Activated T-helper 1 cell treated with anti-CD3 and anti-CD28 coated beads, Interleukin-2, amount 50 U/mL, for 16 hours (primary cell): ENCODE measurements around the gene EFNA4.

Source experiments
- DNase-seq, 2 donors: peaks; one replicate each; pipeline ENCODE4 v3.0.0-alpha.2; 2020; ENCODE audit warnings: low read depth in 1 of 2, low spot score in 1 of 2

EFNA4 gene

DNA sequence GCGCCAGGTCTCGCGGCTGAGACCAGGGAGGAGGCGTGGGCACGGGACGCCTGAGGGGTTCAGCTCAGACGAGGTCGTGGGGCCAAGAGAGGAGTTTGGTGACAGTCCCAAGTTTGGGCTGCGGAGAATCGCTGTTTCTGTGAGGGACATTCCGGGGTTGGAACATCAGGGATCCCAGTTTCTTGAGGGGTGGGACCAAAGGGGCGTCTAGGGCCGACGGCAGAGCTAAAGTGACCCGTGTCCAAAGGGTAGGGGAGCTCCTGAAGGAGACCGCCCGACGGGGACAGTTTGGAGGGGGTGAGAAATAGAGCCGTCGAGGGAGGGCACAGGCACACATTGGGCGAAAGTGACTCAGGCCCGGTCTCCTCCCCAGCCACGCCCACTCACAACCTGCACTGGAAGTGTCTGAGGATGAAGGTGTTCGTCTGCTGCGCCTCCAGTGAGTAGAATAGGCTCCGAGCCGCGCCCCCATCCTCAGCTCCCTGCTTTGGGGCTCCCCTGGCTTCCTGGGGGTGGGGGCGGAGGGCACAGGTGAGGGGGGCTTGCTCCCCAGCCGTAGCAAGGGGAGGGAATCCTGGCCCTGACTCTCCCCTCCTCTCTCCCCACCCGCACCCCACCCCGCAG is 22.1 kb downstream of the EFNA4 start:
- peak; percentile 53 to 62 for DNase-seq

DNA sequence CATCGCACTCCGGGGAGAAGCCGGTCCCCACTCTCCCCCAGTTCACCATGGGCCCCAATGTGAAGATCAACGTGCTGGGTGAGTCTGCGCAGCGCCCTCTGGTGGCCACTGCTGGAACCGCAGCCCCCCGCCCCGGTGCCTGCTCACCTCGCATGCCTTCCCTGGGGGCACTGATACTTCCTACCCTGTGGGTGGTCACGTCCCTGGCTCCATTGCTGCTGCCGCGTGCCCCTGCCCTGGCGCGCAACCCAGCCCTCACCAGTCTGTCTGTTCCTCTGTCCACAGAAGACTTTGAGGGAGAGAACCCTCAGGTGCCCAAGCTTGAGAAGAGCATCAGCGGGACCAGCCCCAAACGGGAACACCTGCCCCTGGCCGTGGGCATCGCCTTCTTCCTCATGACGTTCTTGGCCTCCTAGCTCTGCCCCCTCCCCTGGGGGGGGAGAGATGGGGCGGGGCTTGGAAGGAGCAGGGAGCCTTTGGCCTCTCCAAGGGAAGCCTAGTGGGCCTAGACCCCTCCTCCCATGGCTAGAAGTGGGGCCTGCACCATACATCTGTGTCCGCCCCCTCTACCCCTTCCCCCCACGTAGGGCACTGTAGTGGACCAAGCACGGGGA is 22.7 kb downstream of the EFNA4 start:
- DNase-seq, result peak; percentile 71 to 75

DNA sequence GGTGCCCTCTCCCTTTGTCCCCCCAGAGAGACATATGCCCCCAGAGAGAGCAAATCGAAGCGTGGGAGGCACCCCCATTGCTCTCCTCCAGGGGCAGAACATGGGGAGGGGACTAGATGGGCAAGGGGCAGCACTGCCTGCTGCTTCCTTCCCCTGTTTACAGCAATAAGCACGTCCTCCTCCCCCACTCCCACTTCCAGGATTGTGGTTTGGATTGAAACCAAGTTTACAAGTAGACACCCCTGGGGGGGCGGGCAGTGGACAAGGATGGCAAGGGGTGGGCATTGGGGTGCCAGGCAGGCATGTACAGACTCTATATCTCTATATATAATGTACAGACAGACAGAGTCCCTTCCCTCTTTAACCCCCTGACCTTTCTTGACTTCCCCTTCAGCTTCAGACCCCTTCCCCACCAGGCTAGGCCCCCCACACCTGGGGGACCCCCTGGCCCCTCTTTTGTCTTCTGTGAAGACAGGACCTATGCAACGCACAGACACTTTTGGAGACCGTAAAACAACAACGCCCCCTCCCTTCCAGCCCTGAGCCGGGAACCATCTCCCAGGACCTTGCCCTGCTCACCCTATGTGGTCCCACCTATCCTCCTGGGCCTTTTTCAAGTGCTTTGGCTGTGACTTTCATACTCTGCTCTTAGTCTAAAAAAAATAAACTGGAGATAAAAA is 23.5 kb downstream of the EFNA4 start:
- no peak for DNase-seq

DNA sequence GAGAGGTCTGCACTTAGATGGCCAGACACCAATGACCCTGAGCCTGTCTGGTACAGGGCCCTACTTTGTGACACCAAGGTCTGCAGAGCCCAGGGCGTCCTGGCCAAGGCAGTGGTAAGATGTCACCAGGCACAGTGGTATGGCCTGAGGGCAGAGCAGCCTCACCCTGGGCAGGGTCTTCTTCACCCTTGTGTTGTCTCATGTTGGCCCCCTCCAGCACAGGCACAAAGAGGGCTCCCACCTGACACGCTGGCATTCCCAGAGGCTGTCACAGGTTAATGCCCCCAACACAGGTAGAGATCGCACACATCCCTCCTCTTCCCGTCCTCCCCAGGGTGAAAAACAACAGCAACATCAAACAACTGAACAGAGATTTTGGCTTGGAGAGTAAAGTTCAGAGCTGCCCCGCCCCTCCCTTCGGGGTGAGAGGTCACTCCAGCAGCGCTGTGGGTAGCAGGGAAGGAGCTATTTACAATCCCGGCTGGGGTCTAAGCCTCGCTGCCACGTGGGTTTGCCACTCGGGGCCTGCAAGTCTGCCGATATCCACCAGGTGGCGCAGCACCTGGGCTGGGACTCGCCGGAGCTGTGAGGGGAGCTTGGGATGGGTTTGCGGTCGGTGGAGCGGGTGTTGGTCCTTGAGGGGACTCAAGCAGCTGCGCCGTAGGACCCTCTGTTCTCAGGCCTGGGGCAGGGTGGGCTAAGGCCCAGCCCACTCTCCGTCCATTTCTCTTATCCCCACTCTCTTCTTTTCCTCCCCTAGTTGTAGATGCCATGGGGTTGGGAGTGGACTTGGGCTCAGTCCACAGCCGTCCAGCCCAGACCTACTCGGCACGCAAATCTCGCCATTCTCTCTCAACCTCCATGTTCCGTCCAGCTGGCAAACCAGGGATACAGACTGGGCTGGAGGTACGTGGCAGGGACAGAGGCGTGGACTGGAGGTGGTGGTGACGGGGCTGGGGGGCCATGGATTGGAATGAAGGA is 27.8 kb downstream of the EFNA4 start:
- DNase-seq, result peak; percentile 67 to 73

DNA sequence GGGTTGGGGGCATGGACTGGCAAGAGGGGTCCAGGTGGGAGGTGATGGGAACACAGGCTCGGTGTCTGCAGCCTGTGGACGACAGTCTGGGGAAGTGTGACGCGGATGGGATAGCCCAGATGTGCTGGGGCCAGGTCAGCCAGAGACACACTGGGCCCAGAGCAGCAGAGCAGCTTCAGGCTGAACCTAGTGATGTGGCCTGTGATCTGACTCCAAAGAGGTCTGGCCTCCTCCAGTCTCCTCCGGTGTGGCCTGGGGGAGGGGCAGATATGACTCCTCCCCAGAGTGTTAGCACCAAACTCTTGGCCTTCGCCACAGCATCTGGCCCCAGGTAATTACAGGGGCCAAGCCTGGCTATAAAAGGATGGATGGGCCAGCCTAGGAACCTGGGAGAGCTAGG is 28.6 kb downstream of the EFNA4 start:
- no peak for DNase-seq

DNA sequence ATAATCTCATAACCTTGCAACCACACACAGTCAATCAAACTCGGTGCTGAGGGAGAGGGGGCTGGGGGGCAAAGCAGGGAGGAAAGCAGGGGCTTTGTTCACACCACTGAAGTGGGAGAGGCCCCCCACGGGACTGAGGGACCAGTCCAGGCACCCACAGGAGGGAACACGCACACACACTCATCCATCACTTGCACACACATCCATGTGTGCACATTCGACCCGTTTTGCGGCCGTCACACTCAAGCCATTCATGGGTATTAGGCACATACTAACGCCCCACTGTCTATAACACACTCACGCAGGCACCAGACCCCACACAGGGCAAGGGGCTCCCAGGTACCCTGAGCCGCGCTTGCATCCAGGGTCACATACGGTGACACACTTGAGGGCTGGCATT is 29.1 kb downstream of the EFNA4 start:
- DNase-seq, result no peak

DNA sequence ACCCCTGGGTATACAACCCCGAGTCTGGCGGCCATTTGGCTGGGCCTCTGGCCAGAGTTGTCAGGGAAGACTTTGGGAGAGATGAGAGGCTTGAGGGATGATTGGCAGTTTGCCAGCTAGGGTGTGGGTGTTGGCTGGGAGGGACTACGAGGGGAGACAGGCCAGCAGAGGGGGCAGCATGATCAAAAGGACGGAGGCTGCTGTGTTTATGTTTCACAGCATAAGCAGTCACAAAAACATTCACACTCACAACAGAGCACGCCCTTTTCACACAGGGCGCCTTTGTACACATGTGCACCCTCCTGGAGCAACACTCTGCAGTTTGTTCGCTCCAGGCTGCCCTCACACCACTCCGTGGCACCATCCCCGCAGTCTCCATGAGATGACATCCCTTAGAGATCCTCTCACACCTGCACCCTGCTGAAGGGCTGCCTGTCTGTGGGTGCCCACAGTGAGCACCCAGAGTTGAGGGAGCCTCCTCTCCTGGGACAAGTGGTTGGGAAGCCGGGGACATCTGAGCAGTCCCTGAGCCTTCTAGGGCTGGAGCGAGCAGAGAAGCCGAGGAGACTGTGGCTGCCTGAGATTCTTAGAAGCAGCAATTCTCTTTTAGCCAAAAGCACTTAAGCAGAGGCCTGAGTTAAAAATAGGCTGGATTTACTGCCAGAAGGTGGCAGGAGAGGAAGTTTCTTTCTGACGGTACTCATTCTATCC is 30.5 kb downstream of the EFNA4 start:
- no peak for DNase-seq

DNA sequence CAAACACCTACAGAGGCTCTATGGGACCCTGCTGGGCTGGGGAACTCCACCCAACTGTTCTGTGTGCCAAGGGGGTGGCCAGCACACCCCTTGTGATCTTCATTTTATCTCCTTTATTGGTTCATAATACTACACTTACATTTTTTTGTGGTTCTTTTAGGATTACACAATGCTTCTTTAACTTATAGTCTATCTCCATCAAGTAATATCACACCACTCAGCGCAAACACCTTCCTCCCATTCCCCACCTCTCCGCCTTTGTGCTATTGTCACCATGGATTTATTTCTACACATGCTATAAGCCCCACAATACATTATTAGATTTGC is 31.0 kb downstream of the EFNA4 start:
- no peak for DNase-seq

DNA sequence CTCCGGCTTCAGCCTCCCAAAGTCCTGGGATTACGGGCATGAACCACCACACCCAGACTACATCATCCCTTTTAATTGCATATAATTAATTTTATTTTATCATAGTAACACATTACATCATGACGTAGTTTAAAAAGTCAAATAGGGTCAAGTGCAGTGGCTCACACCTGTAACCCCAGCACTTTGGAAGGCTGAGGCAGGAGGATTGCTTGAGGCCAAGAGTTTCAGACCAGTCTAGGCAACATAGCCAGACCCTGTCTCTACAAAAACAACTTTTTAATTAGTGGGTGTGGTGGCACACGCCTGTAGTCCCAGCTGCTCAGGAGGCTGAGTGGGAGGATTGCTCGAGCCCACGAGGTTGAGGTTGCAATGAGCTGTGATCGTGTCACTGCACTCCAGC is 35.8 kb downstream of the EFNA4 start:
- no peak for DNase-seq

DNA sequence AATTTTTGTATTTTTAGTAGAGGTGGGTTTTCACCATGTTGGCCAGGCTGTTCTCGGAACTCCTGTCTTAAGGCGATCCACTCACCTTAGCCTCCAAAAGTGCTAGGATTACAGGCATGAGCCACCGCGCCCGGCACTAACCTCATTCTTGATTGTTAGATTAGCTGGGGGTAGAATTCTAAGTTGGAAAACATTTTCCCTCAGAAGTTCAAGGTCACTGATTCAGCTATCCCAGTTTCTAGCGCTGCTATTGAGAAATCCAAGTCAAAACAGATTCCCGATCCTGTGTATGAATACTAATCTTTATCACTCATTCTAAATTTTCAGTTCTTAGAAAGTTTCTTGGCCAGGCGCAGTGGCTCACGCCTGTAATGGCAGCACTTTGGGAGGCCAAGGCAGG is 39.8 kb downstream of the EFNA4 start:
- DNase-seq, result no peak

DNA sequence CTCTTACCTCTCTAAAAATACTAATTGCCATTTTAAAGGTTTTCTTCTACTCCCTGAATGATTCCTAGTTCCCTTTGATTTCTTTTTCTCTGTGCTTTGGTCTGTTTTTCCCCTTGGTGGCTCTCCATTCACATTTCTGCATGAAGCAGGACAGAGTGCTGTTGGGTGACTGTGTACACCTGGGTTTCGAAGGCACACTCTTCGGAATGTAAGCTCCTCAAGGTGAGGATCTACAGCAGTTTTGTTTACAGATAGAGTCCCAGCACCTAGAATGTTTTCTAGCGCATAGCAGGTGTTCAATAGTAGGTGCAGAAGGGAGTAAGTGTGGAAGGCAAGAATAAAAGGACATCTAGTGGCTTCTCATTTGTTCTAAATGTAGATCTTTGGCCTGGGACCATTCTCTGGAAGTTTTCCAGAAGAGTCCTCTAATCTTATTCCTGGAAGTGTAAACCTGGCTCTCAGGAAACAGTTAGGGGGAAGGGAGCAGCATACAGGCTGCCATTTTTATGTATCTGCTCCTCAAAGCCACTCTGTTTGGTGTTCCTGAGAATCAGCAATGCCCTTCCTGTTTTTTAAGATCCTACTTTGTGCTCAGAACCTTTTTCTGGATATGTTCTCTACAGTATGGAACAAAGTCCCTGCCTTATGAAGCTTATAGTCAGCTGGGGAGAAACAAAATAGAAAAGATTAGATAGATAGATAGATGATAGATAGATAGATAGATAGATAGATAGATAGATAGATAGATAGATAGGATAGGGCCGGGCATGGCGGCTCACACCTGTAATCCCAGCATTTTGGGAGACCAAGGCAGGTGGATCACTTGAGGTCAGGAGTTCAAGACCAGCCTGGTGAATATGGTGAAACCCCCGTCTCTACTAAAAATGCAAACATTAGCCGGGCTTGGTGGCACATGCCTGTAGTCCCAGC is 41.3 kb downstream of the EFNA4 start:
- DNase-seq, result no peak

DNA sequence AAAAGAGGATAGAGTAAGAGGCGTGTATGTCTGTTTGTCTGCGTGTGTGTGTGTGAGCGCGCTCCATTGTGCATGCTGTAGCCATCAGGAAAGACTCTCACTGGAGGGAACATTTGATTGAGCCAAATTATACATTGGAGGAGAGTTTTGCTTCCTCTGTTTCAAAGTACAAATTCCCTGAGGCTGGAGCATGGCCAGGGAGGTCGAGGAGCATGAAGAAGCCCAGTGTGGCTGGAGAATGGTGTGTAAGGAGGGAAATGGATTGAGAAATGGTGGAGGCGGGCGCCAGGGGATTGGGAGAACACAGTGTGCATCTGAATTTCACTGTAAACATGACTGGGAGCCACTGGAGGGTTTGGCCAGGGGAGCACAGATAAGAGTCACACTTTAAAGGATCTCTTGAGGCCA is 42.1 kb downstream of the EFNA4 start:
- DNase-seq, result no peak

DNA sequence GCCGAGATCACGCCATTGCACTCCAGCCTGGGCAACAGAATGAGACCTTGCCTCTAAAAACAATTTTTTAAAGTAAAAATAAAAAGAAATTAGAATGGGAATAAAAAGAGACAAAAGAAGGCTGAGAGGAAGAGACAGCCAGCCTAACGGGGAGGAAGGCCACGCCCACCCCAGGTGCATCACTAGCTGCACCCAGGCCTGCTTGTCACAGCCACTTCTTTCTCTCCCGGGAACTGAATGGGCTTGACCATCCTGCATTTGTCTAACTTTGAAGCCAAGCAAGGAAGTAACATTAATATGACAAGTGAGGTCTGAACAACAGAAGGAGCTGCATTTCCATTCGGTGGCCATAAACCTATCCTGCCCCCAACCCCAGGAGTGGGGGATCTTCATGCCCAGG is 43.3 kb downstream of the EFNA4 start:
- DNase-seq, result no peak

DNA sequence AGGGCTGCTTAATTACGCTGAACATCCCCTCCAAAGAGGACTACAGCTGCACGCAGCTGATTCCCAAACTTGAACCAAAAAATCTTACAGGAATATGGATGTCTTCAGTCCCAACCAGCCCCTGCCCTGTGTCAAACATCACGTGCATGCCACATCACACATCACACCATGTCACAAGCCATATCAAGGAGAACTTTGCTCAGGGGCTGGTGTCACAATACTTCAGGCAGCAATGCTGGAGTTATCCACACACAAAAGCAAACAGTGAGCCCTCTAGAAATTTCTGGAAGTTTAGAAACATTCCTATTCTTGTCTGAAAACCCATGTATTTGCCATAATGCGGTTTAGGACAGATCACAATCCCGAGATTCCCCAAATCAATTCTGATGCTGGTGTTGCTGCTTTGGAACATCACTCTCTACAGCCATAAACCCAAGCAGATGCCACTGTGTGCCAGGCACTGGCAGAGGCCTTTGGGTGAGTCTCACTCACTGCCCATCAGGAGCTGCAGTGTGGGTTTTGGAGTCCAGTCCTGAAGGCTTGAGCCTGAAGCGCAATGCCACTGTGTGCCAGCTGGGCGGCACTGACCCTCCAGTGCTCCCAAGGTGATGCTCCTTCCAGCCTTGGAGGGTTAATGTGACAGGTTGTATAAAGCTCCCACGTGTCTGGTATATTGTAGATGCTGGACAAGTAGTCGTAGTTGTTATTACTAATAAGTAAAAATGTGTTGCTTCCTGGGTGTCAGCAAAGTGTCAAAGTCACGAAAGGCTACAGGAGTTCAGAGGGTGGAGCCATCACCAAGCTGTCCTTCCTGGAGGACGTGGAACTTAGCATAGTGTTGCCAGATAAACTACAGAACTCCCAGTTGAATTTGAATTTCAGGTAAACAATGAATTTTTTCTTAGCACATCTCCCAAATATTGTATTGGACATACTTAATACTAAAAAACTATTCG is 44.0 kb downstream of the EFNA4 start:
- no peak for DNase-seq

DNA sequence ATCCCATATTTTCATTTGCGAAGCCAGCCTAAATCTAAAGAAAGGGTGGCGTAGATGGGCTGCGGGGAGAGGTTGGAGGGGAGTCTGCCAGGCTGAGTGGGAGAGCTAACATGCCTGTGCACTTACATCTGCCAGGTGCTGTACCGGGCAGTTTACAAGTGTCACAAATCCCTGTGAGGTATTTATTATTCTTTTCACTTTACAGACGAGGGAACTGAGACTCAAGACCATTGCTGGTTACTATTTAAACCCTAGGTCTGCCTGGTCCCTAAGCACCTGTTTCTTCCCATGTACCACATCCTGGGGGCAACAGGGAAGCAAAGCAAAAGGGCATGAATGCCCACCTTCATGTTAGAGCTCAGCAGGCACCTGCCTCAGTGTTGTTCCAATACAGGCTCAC is 44.8 kb downstream of the EFNA4 start:
- DNase-seq, result no peak

DNA sequence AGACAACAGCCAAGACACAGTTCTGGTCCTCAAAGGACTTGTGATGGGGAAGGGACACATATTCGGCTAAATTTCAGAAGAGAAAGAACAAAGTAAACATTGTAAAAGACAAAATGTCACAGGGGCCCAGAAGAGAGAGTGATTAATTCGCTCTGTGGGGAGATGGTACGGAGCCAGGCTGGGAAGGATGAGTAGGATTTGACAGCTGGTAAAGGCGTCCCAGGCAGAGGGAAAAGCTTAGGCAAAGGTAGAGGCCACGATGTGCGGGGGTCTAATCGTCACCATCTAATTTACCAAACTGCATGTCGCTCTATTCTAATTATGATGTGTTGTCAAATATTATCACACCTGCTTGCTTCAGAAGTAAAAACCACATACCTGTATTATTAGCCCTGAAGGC is 46.8 kb downstream of the EFNA4 start:
- no peak for DNase-seq

DNA sequence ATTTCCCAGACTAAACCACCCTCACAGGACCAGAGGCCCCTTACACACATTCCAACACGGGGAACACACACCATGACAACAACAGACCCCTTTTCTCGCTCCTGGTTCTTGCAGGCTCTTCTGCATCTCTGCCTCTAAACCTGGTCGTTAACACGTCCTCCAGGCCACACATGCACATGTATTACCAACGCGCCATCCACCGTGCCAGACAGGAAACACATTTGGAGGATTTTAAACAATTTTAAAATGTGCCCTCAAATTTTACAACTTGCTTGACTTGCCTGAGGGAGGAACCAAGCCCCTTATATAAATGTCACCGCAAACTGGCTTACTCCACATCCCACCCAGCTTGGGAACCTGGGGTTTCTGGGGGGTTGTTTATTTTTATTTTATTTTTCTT is 47.3 kb downstream of the EFNA4 start:
- no peak for DNase-seq

DNA sequence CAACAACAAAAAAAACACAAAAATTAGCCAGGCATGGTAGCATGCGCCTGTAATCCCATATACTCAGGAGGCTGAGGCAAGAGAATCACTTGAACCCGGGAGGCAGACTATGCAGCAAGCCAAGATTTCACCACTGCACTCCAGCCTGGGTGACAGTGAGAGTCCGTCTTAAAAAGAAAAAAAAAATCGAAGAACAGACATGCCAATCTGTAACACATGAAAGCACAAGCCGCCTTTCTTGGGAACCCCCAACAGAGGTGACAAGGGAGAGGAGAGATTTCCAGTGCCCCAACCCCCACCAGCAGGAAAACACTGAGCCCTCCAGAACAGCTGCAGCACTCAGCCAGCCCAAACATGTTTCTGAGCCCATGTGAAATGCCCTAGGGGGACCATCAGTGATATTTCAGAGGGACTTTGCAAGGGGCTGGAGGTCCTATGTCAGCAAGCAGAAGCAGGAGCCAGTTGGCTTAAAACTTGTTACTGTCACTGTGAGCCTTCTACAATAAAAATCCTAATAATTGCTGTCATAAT is 50.0 kb downstream of the EFNA4 start:
- DNase-seq, result no peak
